AG04449 (cell line): Measurements from ENCODE around the gene GPATCH8.

Source experiments
- CTCF ChIA-PET: fragments of 350-600 bp; formaldehyde crosslinking; extraction: SDS; loops from one replicate; lab custom pipeline; 2021; ENCODE audit warnings: antibody characterized with exemption; lab: Yijun Ruan, JAX
- POLR2A ChIA-PET: fragments of 400-600, 350-600 bp; formaldehyde crosslinking; extraction: SDS; loops from one replicate; lab custom pipeline; 2020; ENCODE audit warnings: antibody characterized with exemption, inconsistent platforms; lab: Yijun Ruan, JAX
- DNase-seq: peaks from one replicate; pipeline ENCODE4 v3.0.0-alpha.2; 2010; ENCODE audit warnings: low read depth, low spot score
- H3K4me3 ChIP-seq: 2 replicates; pipeline ENCODE4 v1.5.1; 2011; ENCODE audit warnings: low read depth, mild to moderate bottlenecking, control low read depth, low read length
- TF ChIP-seq, protein P1 (sequence below): IDR thresholded peaks from one replicate; pipeline ENCODE4 v1.5.1; 2011; ENCODE audit warnings: mild to moderate bottlenecking, moderate library complexity, low read length, control low read depth, inconsistent platforms; ENCODE audit not compliant: insufficient read depth; ENCODE audit errors: missing control alignments

GPATCH8 gene

GRCh38 chr17:44408786-44409185 is 94.4 kb downstream of the GPATCH8 start:
- CTCF ChIA-PET: interaction anchor here (1.1 to 2.3 kb wide), 4 partner anchors 8 to 114 kb away, joined by 3 to 11 read pairs (median 6); no protein-coding TSS in a partner anchor
- H3K4me3 ChIP-seq: no peak overlapping the region
- POLR2A ChIA-PET: no interaction called here
- DNase-seq: no peak
- TF ChIP-seq, protein P1, sequence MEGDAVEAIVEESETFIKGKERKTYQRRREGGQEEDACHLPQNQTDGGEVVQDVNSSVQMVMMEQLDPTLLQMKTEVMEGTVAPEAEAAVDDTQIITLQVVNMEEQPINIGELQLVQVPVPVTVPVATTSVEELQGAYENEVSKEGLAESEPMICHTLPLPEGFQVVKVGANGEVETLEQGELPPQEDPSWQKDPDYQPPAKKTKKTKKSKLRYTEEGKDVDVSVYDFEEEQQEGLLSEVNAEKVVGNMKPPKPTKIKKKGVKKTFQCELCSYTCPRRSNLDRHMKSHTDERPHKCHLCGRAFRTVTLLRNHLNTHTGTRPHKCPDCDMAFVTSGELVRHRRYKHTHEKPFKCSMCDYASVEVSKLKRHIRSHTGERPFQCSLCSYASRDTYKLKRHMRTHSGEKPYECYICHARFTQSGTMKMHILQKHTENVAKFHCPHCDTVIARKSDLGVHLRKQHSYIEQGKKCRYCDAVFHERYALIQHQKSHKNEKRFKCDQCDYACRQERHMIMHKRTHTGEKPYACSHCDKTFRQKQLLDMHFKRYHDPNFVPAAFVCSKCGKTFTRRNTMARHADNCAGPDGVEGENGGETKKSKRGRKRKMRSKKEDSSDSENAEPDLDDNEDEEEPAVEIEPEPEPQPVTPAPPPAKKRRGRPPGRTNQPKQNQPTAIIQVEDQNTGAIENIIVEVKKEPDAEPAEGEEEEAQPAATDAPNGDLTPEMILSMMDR: no peak

DNA sequence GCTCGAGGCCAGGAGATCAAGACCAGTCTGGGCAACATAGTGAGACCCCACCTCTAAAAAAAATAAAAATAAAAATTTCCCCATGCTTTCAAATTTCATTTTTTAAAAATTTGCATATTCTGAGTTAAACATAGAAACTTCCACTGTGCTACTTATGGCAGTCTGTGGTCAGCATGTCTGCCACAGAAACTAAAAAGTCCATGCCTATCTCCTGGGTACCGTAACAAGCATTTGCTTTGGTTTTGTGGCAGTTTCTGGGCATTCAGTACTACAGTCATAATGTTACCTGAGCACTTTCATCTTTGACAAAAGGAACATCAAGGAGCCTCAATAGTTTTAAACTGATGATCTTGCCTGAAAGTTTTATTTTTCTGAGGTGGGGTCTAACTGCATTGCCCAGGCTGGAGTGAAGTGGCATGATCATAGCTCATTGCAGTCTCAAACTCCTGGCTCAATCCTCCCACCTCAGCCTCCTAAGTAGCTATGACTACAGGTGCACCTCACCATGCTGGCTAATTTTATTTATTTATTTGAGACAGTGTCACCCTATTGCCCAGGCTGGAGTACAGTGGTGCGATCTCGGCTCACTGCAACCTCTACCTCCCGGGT is 100.5 kb downstream of the GPATCH8 start:
- TF ChIP-seq, protein P1: no peak
- ChIA-PET CTCF (interaction anchor here (1.6 to 9.4 kb wide), 2 partner anchors 120 to 133 kb away, joined by 3 to 114 read pairs; no protein-coding TSS in a partner anchor), POLR2A (no interaction called here)
- no peak overlapping the region for H3K4me3 ChIP-seq
- DNase-seq: no peak

DNA sequence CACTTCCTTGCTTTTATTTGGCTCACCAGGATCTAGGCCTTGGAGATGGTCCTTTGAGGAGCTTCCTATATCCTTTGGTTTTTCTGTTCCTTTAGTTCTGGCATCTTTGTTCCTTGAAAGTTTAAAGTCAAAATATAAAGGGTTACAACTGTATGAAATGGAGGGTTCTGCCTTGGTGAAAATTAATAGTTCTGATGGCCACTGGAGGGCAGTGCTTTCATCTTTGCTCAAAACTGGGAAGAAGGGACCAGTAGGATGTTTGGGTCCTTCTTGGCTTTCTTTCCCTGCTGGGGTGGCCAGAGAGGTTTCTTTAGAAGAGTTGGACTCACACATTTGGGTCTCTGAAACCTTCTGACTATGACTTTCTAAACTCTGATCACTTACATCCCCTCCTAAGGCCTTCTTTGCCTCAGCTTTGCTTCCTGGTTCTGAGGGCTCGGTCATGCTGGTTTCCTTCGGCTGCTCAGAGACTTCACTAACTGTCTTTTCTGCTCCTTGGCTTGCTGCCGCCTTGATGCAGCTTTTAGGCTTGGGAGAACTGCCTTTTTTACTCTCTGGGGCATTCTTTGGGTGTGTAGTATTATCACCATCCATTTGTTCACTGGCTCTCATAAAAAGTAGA is 102.9 kb downstream of the GPATCH8 start:
- no peak for DNase-seq
- ChIA-PET POLR2A (no interaction called here), CTCF (interaction anchor here (0.6 to 9.4 kb wide), 33 partner anchors 9 to 291 kb away, joined by 3 to 114 read pairs (median 4); partner anchors contain the start of genes FAM171A2 and ITGA2B)
- TF ChIP-seq, protein P1: peak; percentile 41
- H3K4me3 ChIP-seq: no peak overlapping the region

DNA sequence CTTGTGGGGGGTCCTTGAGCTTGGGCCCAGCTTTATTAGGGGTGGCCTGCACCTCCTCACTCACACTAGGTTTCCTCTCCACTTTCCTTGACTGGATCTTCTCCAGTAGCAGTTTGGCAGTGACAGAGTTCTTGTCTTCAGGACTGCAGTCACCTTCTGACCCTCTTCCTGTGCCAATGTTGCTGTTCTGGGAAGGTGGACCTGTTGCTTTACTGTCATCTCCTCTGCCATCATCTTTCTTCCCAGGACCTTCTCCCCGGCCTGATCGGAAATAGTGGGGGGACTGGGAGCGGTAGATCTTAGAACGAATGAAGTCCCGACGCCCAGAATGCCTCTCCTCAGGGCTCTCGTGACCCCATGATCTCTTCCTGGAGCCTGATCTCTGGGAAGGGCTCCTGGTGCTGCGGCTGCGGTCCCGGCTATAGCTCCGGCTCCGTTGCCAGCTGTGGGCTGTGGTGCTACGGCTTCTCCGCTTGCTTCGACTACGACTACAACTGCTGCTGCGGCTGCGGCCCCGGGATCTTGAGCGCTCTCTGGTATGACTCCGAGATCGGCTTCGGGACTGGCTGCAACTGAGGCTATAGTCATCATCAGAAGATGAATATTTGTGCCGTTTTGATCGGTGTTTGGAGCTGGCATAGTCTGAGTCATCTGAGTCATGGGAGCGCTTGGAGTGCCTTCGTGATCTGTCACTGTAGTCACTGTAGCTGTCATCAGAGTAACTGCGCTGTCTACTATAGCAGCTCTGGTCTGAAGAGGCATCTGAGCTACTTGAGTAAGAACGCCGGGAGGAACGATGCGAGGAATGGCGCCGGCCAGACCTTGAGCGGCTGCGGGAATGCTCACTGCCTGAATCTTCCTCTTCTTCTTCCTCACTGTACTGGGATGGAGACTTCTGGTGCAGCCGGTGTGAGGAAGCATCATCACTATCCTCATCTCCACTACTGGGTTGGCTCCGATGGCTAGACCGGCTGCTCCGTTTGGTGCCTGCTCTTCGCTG is 104.2 kb downstream of the GPATCH8 start:
- TF ChIP-seq, protein P1: no peak
- no peak for DNase-seq
- H3K4me3 ChIP-seq: no peak overlapping the region
- ChIA-PET POLR2A (interaction anchor here (0.8 kb wide), 1 partner anchor 14 kb away, joined by 3 read pairs; no protein-coding TSS in a partner anchor), CTCF (interaction anchor here (0.7 to 9.4 kb wide), 18 partner anchors 9 to 292 kb away, joined by 3 to 114 read pairs (median 5); partner anchors contain the start of gene ITGA2B)

- TF ChIP-seq, protein P1: no peak
- no peak for DNase-seq
- H3K4me3 ChIP-seq: no peak overlapping the region
- ChIA-PET POLR2A (interaction anchor here (0.8 kb wide), 1 partner anchor 12 kb away, joined by 3 read pairs; no protein-coding TSS in a partner anchor), CTCF (interaction anchor here (0.9 to 9.4 kb wide), 7 partner anchors 7 to 239 kb away, joined by 3 to 114 read pairs (median 8); partner anchors contain the start of genes FAM171A2 and ITGA2B)
Observed at GRCh38 chr17:44397479-44398440, 105.4 kb downstream of the GPATCH8 start.
